Suppressor macrophage treated with lipopolysaccharide for 1 hour (primary cell): Measurements from ENCODE around the gene COX6A2.

Experiments
- DNase-seq, 3 donors: peaks; one replicate each; pipeline ENCODE4 v3.0.0-alpha.2; 2020 to 2022

The COX6A2 gene

DNA sequence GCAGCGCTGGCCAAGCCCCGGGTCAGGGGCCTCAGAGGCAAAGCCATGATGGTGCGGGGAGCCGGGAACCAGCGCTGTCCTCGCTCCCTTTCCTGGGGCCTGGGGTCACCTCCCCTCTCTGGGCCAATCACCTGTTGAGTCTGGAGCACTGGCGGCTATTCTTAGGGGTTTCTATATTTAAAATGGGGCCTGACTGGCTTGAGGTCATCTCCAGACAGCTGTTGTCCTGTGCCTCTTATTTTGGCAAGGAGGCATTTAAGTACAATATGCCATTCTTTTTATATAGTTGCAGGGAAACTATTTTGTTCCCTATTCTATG lies at the start of gene COX6A2:
COX6A2 (minus strand) TSS at position 82 of the 319 bp plus-strand sequence; CDS start at position 47, 35 bp downstream.
- no peak for DNase-seq

DNA sequence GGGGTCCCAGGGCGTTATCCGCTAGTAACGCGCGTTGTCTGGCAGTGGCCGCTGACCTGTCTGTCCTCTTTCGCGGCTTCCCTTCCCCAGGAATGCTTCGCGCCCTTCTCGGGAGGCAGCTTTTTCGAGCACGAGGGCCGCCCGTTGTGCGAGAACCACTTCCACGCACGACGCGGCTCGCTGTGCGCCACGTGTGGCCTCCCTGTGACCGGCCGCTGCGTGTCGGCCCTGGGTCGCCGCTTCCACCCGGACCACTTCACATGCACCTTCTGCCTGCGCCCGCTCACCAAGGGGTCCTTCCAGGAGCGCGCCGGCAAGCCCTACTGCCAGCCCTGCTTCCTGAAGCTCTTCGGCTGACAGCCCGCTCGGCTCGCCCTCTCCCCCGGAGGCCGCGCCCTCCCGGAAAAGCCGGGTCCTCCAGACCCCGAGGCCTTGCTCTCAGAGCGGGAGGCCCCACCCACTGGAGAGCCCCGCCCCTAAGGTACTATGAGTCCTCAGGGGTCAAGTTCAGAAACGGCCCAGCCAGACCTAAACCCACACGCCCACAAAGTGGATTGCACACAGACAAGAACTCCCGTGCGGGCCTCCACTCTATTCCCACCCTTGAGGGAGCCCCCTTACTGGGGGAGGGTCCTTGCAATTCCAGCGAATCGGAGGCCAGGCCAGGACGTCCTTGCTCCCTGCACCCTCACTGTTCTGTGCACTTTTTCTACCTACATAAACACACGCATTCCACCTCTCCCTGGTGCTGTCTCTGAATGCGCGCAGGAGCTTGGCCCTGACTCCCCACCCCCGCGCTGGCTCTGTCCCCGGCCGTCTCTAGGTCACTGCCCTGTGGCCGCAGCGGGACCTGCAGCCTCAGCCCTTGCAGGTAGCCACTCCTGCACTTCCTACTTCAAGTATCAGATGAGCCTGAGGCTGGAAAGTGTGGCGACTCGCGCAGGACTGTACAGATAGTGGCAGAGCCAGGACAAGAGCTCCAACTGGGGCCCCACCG lies 49.4 kb upstream of the COX6A2 start:
- peak in 2 of 3 donors; percentile 27 to 29 for DNase-seq

DNA sequence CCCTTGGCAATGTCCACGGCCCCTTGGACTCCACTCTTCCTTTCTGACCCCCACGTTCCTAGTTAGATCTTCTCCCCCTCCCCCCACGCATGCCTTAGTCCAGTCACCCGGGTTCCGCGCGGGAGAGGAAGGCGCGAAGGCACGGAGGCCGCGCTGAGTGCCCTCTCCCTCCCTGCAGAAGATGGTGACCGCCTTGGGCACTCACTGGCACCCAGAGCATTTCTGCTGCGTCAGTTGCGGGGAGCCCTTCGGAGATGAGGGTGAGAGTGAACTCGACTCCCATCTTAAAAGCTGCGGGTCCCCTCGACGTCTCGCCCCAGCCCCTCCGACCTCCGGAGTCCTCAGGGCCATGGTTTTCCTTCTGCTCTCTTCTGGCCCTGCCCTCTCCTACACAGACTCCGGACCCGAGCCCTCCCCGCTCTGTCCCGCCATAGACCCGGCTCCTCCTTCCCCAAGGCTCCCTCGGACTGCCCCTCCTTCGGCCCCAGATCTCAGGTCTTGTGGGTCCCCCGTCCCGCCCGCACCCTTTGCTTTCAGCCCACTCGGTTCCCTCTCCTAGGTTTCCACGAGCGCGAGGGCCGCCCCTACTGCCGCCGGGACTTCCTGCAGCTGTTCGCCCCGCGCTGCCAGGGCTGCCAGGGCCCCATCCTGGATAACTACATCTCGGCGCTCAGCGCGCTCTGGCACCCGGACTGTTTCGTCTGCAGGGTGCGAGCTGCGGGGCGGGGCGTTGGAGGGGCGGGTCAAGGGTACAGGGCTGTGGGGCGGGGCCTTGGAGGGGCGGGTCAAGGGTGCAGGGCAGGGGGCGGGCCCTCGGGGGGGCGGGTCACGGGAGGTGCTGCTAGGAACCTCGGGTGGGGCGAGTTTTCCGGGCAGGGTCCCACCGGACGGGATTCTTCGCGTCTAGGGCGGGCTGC lies 48.4 kb upstream of the COX6A2 start:
- DNase-seq = peak; percentile 68 to 92 (median 79)

DNA sequence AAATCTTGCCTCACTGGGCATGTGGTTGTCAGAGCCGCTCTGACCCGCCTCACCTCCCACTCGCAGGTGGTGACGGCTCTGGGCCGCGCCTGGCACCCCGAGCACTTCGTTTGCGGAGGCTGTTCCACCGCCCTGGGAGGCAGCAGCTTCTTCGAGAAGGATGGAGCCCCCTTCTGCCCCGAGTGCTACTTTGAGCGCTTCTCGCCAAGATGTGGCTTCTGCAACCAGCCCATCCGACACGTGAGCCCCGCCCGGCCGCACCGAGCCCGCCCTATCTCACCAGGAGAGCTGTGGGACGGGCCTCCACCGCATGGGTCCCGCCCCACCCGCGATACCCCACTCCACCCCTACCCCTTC lies 47.8 kb upstream of the COX6A2 start:
- DNase-seq = no peak

DNA sequence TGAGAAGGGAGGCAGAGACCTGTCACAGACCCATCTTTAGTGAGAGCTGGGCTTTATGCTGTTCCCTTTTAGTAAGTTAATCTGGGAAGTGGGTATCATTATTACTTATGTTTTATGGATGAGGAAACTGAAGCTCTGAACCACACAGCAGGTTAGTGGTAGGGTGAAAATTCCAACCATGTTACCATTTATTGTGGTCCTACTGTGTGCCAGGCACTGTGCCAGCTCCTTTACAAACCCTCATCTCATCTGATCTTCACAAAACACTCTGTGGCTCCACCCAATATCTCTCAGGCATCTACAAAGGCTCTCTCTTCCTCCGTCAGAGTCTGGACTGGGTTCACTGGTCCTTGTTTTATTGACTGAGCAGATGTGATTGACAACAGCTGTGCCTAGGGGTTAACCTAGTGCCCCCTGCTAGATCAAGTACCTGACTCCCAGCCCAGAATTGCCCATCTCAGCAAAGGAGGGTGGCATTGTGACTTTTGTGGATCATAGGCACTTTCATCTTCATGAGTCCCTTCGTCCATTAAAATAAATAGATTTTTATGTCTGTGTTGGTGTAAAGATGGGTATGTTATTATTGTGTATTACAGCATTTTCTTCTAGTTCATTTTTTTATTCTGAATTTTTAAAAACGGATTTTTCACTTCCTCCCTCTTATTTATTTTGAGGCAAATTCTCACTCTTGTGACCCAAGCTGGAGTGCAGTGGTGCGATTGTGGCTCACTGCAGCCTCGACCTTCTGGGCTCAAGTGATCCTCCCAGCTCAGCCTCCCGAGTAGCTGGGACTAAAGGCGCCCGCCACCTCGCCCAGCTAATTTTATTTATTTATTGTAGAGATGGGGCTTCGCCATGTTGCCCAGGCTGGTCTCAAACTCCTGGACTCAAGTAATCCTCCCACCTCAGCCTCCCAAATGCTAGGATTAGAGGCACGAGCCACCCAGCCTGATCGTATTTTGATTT lies 46.9 kb upstream of the COX6A2 start:
- no peak for DNase-seq

DNA sequence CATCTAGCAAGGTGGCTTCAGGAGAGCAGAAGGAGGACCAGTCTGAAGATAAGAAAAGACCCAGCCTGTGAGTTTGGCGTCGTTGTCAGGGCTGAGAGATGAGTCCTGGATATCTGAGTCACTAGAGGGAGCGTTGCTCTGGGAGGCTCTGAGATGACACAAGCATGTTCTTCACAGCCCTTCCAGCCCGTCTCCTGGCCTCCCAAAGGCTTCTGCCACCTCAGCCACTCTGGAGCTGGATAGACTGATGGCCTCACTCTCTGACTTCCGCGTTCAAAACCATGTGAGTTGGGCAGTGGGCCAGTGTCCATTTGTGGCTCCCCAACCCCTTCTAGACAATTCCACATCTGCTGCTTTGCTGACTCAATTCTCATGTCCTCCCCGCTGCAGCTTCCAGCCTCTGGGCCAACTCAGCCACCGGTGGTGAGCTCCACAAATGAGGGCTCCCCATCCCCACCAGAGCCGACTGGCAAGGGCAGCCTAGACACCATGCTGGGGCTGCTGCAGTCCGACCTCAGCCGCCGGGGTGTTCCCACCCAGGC lies 46.1 kb upstream of the COX6A2 start:
- peak; percentile 29 to 41 (median 32) for DNase-seq

DNA sequence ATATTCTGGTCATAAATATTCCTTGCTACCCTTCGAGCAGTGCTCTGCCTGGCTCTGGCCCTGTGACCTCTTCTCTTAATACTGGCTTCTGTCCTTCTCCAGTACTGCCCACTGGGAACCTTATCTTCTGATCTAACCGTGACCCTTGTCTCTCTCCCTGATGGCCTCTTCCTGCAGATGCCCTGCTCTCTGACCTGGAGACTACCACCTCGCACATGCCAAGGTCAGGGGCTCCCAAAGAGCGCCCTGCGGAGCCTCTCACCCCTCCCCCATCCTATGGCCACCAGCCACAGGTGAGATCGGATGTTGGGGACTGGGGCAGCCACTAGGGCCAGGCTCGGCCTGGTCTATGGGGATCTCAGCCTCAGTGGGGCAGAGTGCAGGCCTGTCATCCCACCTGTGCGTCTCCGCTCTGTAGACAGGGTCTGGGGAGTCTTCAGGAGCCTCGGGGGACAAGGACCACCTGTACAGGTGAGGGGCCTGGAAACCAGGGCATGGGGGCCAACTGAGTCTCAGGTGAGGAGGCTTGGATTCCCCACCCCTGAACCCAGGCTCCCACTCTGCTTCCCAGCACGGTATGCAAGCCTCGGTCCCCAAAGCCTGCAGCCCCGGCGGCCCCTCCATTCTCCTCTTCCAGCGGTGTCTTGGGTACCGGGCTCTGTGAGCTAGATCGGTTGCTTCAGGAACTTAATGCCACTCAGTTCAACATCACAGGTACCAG lies 45.3 kb upstream of the COX6A2 start:
- no peak for DNase-seq

DNA sequence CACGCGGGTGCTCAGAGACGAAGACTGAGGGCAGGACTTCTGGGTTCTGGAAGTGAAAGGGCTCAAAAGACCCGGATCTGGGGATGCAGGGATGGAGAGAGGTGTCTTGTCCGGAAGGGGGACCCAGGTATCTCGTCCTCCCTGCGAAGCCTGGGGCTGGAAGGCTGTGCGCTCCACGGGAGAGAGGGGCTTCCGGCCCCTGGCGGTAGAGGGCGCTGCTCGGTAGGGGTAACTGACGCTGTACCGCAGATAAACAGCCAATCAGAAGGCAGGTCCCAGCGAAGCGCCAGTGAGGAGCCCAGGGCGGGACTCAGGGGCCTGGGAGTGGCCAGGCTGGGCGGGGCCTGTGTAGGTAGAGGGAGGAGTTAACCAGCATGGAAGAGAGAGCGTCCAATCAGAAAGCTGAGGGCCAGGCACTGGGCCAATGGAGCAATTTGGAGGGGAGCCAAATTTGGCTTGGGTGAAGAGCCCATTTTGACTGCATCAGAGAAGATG lies 44.6 kb upstream of the COX6A2 start:
- DNase-seq = peak; percentile 55 to 62 (median 56)

DNA sequence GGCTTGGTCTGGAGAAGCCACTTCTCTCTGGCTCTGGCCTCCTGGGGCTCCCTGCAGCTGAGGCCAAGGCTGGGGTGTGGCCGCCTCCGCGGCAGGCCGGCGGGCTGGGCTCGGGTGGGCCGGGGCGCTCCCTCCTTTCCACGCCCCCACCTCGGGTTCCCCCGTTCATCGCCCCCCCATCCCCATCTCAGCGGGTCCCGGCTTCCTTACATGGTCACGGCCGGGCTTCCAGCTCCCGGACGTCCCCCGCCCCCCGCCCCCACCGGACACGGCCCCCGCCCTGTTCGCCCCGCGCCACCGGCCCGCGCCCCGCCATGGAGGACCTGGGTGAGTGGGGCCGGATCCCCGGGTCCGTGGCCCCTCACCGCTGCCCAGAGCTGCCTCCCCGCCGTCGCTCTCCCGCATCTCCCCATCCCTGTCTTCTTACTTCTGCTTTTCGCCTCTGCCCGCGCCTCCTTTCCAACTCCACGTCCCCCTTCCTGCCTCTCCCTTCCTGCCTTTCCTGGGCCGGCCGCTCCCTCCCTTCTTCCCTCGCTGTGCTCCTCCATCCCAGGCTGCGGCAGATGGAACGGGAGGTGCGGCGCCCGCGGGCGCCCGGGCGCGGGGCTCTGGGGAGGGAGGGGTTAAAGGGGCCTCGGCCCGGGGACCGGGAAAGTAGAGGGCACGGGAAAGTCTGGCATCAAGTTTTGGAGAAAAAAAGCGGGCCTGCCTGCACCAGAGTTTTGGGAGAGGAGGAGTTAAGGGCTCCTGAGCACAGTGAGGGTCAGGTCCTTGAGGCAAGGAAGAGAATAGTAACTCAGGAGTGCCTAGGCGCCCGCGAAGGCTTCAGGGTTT lies 43.9 kb upstream of the COX6A2 start, which contains the start of gene TGFB1I1:
TGFB1I1 (plus strand) TSS at position 278 of the 834 bp plus-strand sequence; CDS start at position 315, 37 bp downstream.
- peak in 1 of 3 donors; percentile 42 for DNase-seq

DNA sequence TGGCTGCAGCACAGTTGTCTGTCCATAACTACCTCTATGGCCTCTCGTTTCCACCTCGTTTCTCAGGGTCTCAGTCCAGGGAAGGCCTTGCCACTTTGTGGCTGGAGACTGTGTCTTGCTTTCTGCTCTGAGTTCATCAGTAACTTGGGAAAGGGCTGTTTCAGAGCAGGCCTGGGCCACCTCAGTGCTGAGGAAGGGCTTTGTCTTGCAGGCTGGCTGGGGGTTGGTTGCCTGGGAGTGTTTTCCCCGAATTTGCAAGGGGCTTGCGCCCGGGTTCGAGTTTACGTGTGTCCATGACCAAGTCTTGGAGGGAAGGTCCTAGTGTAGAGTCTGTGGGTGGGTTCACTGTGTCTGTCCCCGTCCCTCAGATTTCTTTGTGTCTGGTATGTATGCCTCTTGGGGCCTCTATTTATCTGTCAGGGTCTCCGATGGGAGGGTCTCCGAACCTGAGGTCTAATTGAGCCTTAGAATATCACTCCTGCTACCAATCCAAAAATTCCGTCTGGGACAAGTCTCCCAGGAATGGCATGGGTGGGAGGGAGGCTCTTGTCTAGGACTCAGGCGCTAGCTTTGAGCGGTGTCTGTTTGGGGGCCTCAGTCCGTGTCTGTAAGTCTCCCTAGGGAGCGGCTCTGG lies 43.2 kb upstream of the COX6A2 start:
- no peak for DNase-seq

DNA sequence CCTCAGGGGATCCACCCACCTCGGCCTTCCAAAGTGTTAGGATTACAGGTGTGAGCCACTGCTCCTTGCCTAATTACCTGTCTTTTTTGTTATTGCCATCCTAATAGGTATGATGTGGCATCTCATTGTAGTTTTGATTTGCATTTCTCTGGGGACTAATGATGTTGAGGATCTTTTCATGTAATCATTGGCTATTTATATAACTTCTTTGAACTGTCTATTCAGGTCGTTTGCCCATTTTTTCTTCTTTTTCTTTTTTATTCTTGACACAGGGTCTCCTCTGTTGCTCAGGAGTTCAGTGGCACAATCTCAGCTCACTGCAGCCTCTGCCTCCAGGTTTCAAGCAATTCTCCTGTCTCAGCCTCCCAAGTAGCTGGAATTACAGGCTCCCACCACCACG lies 42.5 kb upstream of the COX6A2 start:
- no peak for DNase-seq

DNA sequence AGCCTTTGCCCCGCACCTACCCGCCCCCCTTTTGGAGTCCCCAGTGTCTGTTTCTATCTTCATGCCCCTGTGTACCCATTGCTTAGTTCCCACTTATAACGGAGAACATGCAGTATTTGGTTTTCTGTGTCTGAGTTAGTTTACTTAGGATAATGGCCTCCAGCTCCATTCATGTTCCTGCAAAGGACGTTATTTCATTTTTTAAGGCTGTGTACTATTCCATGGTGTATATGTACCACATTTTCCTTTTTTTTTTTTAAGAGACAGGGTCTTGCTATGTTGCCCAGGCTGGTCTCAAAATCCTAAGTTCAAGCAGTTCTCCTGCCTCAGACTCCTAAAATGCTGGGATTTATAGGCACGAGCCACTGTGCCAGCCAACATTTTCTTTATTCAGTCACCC lies 39.7 kb upstream of the COX6A2 start:
- no peak for DNase-seq

DNA sequence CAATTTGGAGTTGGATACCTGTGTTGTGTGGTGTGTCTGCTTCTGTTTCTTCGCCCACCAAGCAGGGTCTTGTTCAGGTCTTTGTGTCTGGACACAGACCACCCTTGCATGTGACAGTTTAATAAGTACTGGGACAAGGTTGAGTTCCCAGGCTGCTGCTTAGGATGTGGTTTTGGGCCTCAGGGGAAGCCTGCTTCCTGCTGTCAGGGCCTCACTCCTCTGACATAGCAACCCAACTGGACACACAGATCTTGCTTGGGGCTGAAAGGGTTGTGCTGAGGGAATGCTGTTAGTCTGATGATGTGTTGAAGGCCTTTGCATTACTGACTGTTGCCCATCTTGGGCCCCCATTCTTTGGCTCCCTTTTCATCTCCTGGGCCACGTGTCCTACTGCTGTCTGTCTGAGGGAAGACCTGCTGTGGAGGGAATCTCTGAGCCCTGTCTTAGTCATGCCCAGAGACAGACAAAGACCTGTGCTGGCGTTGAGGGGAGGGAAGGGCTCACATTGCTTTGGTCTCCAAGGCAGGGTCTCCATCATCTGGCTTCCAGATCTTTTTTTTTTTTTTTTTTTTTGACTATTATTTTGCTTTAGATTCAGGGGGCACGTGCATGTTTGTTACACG lies 39.1 kb upstream of the COX6A2 start:
- DNase-seq = no peak

DNA sequence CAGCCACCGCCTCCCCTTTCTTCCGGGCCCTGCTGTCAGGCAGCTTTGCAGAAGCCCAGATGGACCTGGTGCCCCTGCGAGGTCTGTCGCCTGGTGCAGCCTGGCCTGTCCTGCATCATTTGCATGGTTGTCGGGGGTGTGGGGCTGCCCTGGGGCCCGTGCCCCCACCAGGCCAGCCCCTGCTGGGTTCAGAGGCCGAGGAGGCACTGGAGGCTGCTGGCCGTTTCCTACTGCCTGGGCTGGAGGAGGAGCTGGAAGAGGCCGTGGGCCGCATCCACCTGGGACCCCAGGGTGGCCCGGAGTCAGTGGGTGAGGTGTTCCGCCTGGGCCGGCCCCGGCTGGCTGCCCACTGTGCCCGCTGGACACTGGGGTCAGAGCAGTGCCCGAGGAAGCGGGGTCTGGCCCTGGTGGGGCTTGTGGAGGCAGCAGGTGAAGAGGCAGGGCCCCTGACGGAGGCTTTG lies 38.3 kb upstream of the COX6A2 start:
- no peak for DNase-seq

DNA sequence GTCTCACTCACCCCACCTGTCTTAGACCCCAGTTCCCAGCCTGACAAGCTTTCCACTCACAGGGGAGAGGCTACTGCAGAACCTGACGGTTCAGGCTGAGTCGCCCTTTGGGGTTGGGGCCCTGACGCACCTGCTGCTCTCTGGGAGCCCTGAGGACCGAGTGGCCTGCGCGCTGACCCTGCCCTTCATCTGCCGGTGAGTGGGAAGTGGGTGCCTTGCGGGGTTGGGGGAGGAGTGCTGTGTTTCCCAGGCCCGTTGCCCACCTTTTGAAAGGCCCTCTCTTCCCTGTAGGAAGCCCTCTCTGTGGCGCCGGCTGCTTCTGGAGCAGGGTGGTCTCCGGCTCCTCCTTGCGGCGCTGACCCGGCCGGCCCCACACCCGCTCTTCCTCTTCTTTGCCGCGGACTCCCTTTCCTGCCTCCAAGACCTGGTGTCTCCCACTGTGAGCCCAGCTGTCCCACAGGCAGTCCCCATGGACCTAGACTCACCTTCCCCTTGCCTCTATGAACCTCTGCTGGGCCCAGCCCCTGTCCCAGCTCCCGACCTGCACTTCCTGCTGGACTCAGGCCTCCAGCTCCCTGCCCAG lies 37.7 kb upstream of the COX6A2 start:
- no peak for DNase-seq

DNA sequence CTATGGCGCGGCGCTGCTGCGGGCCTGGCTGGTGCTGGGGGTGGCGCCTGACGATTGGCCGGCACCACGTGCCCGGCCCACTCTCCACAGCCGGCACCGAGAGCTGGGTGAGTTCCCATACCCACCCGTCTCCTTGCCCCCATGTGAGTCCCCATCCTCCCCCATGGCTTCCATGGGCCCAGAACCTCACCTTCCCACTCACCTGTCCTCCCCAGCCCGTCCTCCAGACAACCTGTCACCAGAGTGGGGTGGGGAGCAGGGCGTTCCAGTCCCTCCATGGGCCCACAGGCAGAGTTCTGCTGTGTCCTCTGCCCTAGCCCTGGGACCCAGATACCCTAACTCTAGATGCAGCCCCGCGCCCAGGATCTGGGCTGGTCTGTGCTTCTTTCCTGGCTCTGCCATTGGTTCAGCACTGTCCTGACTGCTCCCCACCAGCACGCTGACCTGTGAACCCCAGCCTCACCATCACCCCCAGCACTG lies 36.7 kb upstream of the COX6A2 start:
- DNase-seq = no peak

DNA sequence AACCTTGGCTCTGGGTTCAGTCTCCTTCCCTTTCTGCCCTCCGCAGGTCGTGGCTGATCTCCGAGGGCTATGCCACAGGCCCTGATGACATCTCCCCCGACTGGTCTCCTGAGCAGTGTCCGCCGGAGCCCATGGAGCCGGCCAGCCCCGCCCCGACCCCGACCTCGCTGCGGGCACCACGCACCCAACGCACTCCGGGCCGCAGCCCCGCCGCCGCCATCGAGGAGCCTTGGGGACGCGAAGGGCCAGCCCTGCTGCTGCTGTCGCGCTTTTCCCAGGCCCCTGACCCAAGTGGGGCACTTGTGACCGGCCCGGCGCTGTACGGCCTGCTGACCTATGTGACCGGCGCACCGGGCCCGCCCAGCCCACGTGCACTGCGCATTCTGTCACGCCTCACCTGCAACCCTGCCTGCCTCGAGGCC lies 36.2 kb upstream of the COX6A2 start:
- DNase-seq = no peak
